NB4 (cell line): Measurements from ENCODE around the gene ANKRD11.

Experiments used
- CTCF ChIP-seq: IDR thresholded peaks from one replicate; pipeline ENCODE4 v1.5.1; 2012; ENCODE audit warnings: low read depth, low read length
- POLR2A ChIP-seq: IDR thresholded peaks from 2 replicates; pipeline ENCODE4 v1.6.1; 2011; ENCODE audit warnings: mild to moderate bottlenecking; ENCODE audit not compliant: insufficient read length; ENCODE audit errors: extremely low read depth

GRCh38 chr16:89270666-89271345, 219.6 kb downstream of the ANKRD11 start:
- TF ChIP-seq CTCF: no peak
- no peak for TF ChIP-seq POLR2A
